Activated T-cell treated with anti-CD3 and anti-CD28 coated beads, Interleukin-2, amount 50 U/mL, for 4 hours (primary cell): Measurements from ENCODE around the gene RPRD2. TPM values are rescaled to one million over a fixed set of nuclear protein-coding genes. Genes with fewer than 3 reads are reported as not detected.
A peak's percentile ranks its signal among the peaks of the same experiment; 100 is the strongest.

Experiments
- ATAC-seq, 2 donors: fragments of 200-7000 bp; cut with Tn5 transposase; one replicate each; pipeline ENCODE4 v1.10.0; 2021
- DNase-seq: peaks from one replicate; pipeline ENCODE4 v3.0.0-alpha.2; 2020
- H3K27me3 Mint-ChIP-seq: one replicate; pipeline ENCODE4 v1.8.0; 2021; ENCODE audit warnings: low read depth, mixed read lengths
- H3K36me3 Mint-ChIP-seq: one replicate; pipeline ENCODE4 v1.8.0; 2022; ENCODE audit warnings: mixed read lengths; ENCODE audit not compliant: insufficient read depth
- H3K4me1 Mint-ChIP-seq: one replicate; pipeline ENCODE4 v1.8.0; 2021; ENCODE audit warnings: low read depth, mixed read lengths
- H3K4me3 Mint-ChIP-seq: one replicate; pipeline ENCODE4 v1.8.0; 2021; ENCODE audit warnings: mild to moderate bottlenecking, moderate library complexity, mixed read lengths
- H3K9me3 Mint-ChIP-seq: one replicate; pipeline ENCODE4 v1.8.0; 2021; ENCODE audit warnings: mixed read lengths
- total RNA-seq, 3 donors: library from RNA; stranded (reverse); gene quantifications; one replicate each; pipeline ENCODE4 v1.2.1, GENCODE V29; 2021

RPRD2 gene
- total RNA-seq, 3 donors from 2014 or later: 18.6 to 19.8 (median 19.2) TPM

GRCh38 chr1:150507912-150508864, 144.2 kb downstream of the RPRD2 start, which contains the start of gene ECM1:
TSS of gene ECM1 (plus strand) at chr1:150508109. CDS start at chr1:150508210, 101 bp downstream.
- DNase-seq (no peak), ATAC-seq (no peak)
- H3K9me3 Mint-ChIP-seq: no peaks in the 10 kb centered on the region
- no peaks in the 10 kb centered on the region for H3K27me3 Mint-ChIP-seq
- H3K4me3 Mint-ChIP-seq: no peak within 1 kb of the TSS
- peaks cover 24% of the 10 kb centered on the region for H3K36me3 Mint-ChIP-seq
- H3K4me1 Mint-ChIP-seq: peaks cover 3% of the 10 kb centered on the region

GRCh38 chr1:150508982-150509381, 145.0 kb downstream of the RPRD2 start:
- Mint-ChIP-seq H3K4me3 (no peak overlapping the region), H3K36me3 (peaks cover 22% of the 10 kb centered on the region), H3K9me3 (no peaks in the 10 kb centered on the region), H3K4me1 (peaks cover 3% of the 10 kb centered on the region), H3K27me3 (no peaks in the 10 kb centered on the region)
- ATAC-seq: no peak
- no peak for DNase-seq

- no peak overlapping the region for H3K4me3 Mint-ChIP-seq
- no peaks in the 10 kb centered on the region for H3K9me3 Mint-ChIP-seq
- DNase-seq (no peak), ATAC-seq (no peak)
- H3K36me3 Mint-ChIP-seq: peaks cover 7% of the 10 kb centered on the region
- H3K27me3 Mint-ChIP-seq: no peaks in the 10 kb centered on the region
- peaks cover 11% of the 10 kb centered on the region for H3K4me1 Mint-ChIP-seq
Observed at GRCh38 chr1:150511551-150511950, 147.6 kb downstream of the RPRD2 start.

GRCh38 chr1:150511985-150512660, 148.2 kb downstream of the RPRD2 start:
- H3K9me3 Mint-ChIP-seq: no peaks in the 10 kb centered on the region
- H3K4me1 Mint-ChIP-seq: peaks cover 14% of the 10 kb centered on the region
- DNase-seq (no peak), ATAC-seq (no peak)
- H3K36me3 Mint-ChIP-seq: peaks cover 4% of the 10 kb centered on the region
- H3K4me3 Mint-ChIP-seq: no peak overlapping the region
- no peaks in the 10 kb centered on the region for H3K27me3 Mint-ChIP-seq

- Mint-ChIP-seq H3K4me3 (no peak overlapping the region), H3K4me1 (peaks cover 13% of the 10 kb centered on the region), H3K36me3 (no peaks in the 10 kb centered on the region), H3K27me3 (no peaks in the 10 kb centered on the region), H3K9me3 (no peaks in the 10 kb centered on the region)
- DNase-seq: no peak
- ATAC-seq: no peak
Observed at GRCh38 chr1:150512846-150513245, 148.9 kb downstream of the RPRD2 start.

- DNase-seq: no peak
- no peak overlapping the region for H3K4me3 Mint-ChIP-seq
- H3K4me1 Mint-ChIP-seq: peaks cover 13% of the 10 kb centered on the region
- H3K27me3 Mint-ChIP-seq: no peaks in the 10 kb centered on the region
- H3K9me3 Mint-ChIP-seq: no peaks in the 10 kb centered on the region
- H3K36me3 Mint-ChIP-seq: no peaks in the 10 kb centered on the region
- no peak for ATAC-seq
Observed at GRCh38 chr1:150513351-150513791, 149.4 kb downstream of the RPRD2 start.

GRCh38 chr1:150514260-150514659, 150.3 kb downstream of the RPRD2 start:
- ATAC-seq: no peak
- Mint-ChIP-seq H3K36me3 (no peaks in the 10 kb centered on the region), H3K4me3 (peak overlapping the region; percentile 89), H3K4me1 (peaks cover 13% of the 10 kb centered on the region), H3K27me3 (no peaks in the 10 kb centered on the region), H3K9me3 (no peaks in the 10 kb centered on the region)
- no peak for DNase-seq

- Mint-ChIP-seq H3K4me1 (peaks cover 13% of the 10 kb centered on the region), H3K9me3 (no peaks in the 10 kb centered on the region), H3K36me3 (no peaks in the 10 kb centered on the region), H3K4me3 (peak overlapping the region; percentile 89), H3K27me3 (no peaks in the 10 kb centered on the region)
- DNase-seq: no peak
- ATAC-seq: peak in 1 of 2 donors; percentile 0
Observed at GRCh38 chr1:150514913-150515327, 151.0 kb downstream of the RPRD2 start.

- H3K4me1 Mint-ChIP-seq: peaks cover 13% of the 10 kb centered on the region
- H3K27me3 Mint-ChIP-seq: no peaks in the 10 kb centered on the region
- DNase-seq (peak; percentile 82), ATAC-seq (peak; percentile 100)
- peak within 1 kb of the TSS; percentile 89 for H3K4me3 Mint-ChIP-seq
- H3K9me3 Mint-ChIP-seq: no peaks in the 10 kb centered on the region
- no peaks in the 10 kb centered on the region for H3K36me3 Mint-ChIP-seq
Observed at GRCh38 chr1:150515328-150516049, 151.5 kb downstream of the RPRD2 start, which contains the start of gene FALEC. TSS of gene FALEC (plus strand) at chr1:150515752.

- no peak for DNase-seq
- Mint-ChIP-seq H3K4me3 (peak overlapping the region; percentile 89), H3K36me3 (no peaks in the 10 kb centered on the region), H3K9me3 (no peaks in the 10 kb centered on the region), H3K27me3 (no peaks in the 10 kb centered on the region), H3K4me1 (peaks cover 13% of the 10 kb centered on the region)
- peak; percentile 5 for ATAC-seq
Observed at GRCh38 chr1:150516050-150516591, 152.2 kb downstream of the RPRD2 start.

- ATAC-seq: no peak
- H3K4me3 Mint-ChIP-seq: peak overlapping the region; percentile 89
- H3K9me3 Mint-ChIP-seq: no peaks in the 10 kb centered on the region
- H3K36me3 Mint-ChIP-seq: no peaks in the 10 kb centered on the region
- DNase-seq: no peak
- no peaks in the 10 kb centered on the region for H3K27me3 Mint-ChIP-seq
- peaks cover 13% of the 10 kb centered on the region for H3K4me1 Mint-ChIP-seq
Observed at GRCh38 chr1:150516616-150517015, 152.7 kb downstream of the RPRD2 start.

GRCh38 chr1:150521196-150521968, 157.4 kb downstream of the RPRD2 start:
- Mint-ChIP-seq H3K4me3 (no peak overlapping the region), H3K36me3 (no peaks in the 10 kb centered on the region), H3K9me3 (no peaks in the 10 kb centered on the region), H3K27me3 (no peaks in the 10 kb centered on the region), H3K4me1 (peaks cover 6% of the 10 kb centered on the region)
- DNase-seq: no peak
- ATAC-seq: no peak

- DNase-seq (no peak), ATAC-seq (no peak)
- H3K27me3 Mint-ChIP-seq: no peaks in the 10 kb centered on the region
- no peaks in the 10 kb centered on the region for H3K36me3 Mint-ChIP-seq
- H3K4me3 Mint-ChIP-seq: no peak overlapping the region
- H3K4me1 Mint-ChIP-seq: no peaks in the 10 kb centered on the region
- H3K9me3 Mint-ChIP-seq: no peaks in the 10 kb centered on the region
Observed at GRCh38 chr1:150525348-150525747, 161.4 kb downstream of the RPRD2 start.
